Adrenal gland (tissue), 12 donors: ENCODE data around the gene ASB10. TPM values are rescaled to one million over a fixed set of nuclear protein-coding genes. Genes with fewer than 3 reads are reported as not detected.

ENCODE experiments used
- DNase-seq, 7 donors: peaks; one replicate each; pipeline ENCODE4 v3.0.0-alpha.2; 2019 to 2020
- H3K27ac ChIP-seq, 5 donors: fragments of 200-600 bp; sonication (generic) in 4 of 5; 1 replicate in 3 of 5; 2 replicates in 2 of 5; pipeline versions ENCODE4 v1.5.1 to v1.8.0; 2016 to 2020; ENCODE audit warnings: mild to moderate bottlenecking in 1 of 5
- H3K27me3 ChIP-seq: fragments of 200-600 bp; 2 replicates; pipeline ENCODE4 v1.8.0; 2021
- H3K36me3 ChIP-seq, 2 donors: fragments of 200-600 bp; replicated peaks in 1 of 2; 1 replicate in 1 of 2; 2 replicates in 1 of 2; pipeline versions ENCODE4 v1.5.1 to v1.8.0; 2018 to 2022
- H3K4me1 ChIP-seq, 2 donors: fragments of 200-600 bp; replicated peaks in 1 of 2; 1 replicate in 1 of 2; 2 replicates in 1 of 2; pipeline versions ENCODE4 v1.5.1 to v1.8.0; 2018 to 2021
- H3K4me3 ChIP-seq, 4 donors: fragments of 200-600 bp; sonication (generic) in 3 of 4; one replicate each; pipeline ENCODE4 v1.5.1; 2016 to 2018
- H3K9me3 ChIP-seq, 3 donors: fragments of 200-600 bp; sonication (generic) in 1 of 3; replicated peaks in 1 of 3; 1 replicate in 2 of 3; 2 replicates in 1 of 3; pipeline versions ENCODE4 v1.5.1 to v1.8.0; 2016 to 2021
- CTCF ChIP-seq, 6 experiments: fragments of 450-650 bp in 4 of 6; fragments of 200-600 bp in 2 of 6; sonication (generic) in 1 of 6; IDR thresholded peaks; 1 replicate in 5 of 6; 2 replicates in 1 of 6; pipeline versions ENCODE4 v1.5.1 to v1.8.0; 2016 to 2021; ENCODE audit warnings: antibody characterized with exemption in 6 of 6, mild to moderate bottlenecking in 2 of 6, moderate library complexity in 1 of 6
- POLR2A ChIP-seq, 2 donors: fragments of 450-650 bp; IDR thresholded peaks; one replicate each; pipeline ENCODE4 v1.6.1; 2017; ENCODE audit warnings: antibody characterized with exemption in 2 of 2, mild to moderate bottlenecking in 2 of 2, moderate library complexity in 1 of 2
- WGBS, 4 donors: extraction: QIAGEN DNeasy Blood & Tissue Kit in 2 of 4; methylation state at CpG; one replicate each; pipeline versions ENCODE4 v1.1.5 to v1.1.7; 2013 to 2017; 5-methylcytosine and 5-hydroxymethylcytosine counted together
- intact Hi-C, 2 donors: fragments of 100-400 bp; cut with DNase I; formaldehyde crosslinking; loops; one replicate each; pipeline versions ENCODE4 v1.14.1 to v1.15.0; 2022 to 2023
- polyA plus RNA-seq, 3 donors: library from polyadenylated mRNA; stranded (reverse); fragments of 200-250 nt in 2 of 3; fragments of 350-450 nt in 1 of 3; fragmentation: Illumina TruSeq in 1 of 3; extraction: RNeasy Lipid Tissue Mini Kit (QIAGEN cat#74804) in 1 of 3; gene quantifications; one replicate each; pipeline ENCODE4 v1.2.3, GENCODE V29; 2013 to 2014
- total RNA-seq, 9 donors: library from RNA; depleted of rRNA in 4 of 9; stranded (reverse); fragments of >200 nt in 4 of 9; fragments of 120-200 nt in 1 of 9; fragmentation: NEBNext Ultra II Directional in 1 of 9; extraction: Animal tissue kit (Norgen Biotek cat#: 25700) in 1 of 9; gene quantifications; one replicate each; pipeline versions ENCODE4 v1.1.0 to v1.2.4, GENCODE V29; 2013 to 2023
- donor health status: healthy with polysubstance abuse.
- donor health status: Bipolar disorder and iron deficiency.
- donor health status: DM: yes; HTN: yes; CAD: no.
- donor health status: DM: no; HTN: no; CAD: no.
- donor health status: DM: no; HTN: no; CAD: no.
- donor health status: DM: yes; HTN: yes; CAD: no.

Gene ASB10
- total and polyA plus RNA-seq, 12 donors = not detected

DNA sequence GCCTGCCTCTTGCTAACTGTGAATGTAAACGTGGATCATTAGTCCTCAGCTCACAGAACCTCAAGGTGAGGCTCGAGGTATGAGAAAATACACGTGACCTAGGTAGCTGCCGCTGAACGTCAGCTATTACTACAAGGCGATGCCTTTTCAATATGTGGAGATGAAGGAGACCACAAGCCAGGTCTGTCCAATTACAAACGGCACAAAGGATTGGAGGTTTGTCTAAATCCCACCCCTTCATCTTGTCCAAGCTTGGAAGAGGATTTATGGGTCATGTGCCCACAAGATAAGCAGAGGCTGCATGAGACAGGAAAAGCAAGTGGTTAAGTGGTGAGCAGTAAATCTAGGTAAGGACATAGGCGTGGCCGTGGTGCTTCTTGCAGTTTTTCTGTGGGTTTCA lies 19.9 kb upstream of the ASB10 start:
- no peak for TF ChIP-seq POLR2A (IDR thresholded peaks at IDR 0.05)
- no peak for TF ChIP-seq CTCF (IDR thresholded peaks at IDR 0.05)
- no peaks in the 10 kb centered on the region for H3K4me1 ChIP-seq
- no peak overlapping the region for H3K4me3 ChIP-seq
- intact Hi-C loops = no loop called here
- no peak for DNase-seq
- H3K27me3 ChIP-seq = no peaks in the 10 kb centered on the region
- no peaks in the 10 kb centered on the region for H3K9me3 ChIP-seq
- H3K36me3 ChIP-seq = no peaks in the 10 kb centered on the region
- H3K27ac ChIP-seq = no peak overlapping the region
- WGBS, 4 donors = 45 to 53% (median 50%) methylated on average over 9 of the region's 9 CpGs

DNA sequence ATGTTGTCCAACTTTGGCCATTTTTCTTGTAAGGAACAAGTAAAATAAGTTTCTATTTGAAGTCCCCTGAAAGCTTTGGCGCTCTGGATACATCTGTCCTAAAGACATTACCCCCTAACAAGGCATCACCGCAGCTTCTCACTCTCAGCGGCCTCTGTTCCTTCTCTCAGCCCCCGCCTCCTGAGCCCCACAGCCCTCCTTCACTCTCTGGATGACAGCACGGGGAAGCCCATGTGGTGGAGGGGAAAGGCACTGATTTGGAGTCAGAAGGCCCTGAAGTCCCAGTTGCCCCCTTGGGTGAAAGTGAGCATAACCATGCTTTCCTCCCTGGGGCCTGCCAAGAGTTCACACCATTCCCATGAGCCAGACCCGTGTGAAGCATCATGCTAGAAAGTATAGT lies 18.7 kb upstream of the ASB10 start:
- H3K27me3 ChIP-seq = no peaks in the 10 kb centered on the region
- no peaks in the 10 kb centered on the region for H3K36me3 ChIP-seq
- whole genome bisulfite sequencing, 4 donors = 70 to 84% (median 74%) methylated on average over 5 to 6 of the region's 6 CpGs
- H3K4me1 ChIP-seq = no peaks in the 10 kb centered on the region
- H3K9me3 ChIP-seq = no peaks in the 10 kb centered on the region
- DNase-seq = no peak
- no peak for TF ChIP-seq POLR2A (IDR thresholded peaks at IDR 0.05)
- no peak for TF ChIP-seq CTCF (IDR thresholded peaks at IDR 0.05)
- H3K27ac ChIP-seq = no peak overlapping the region
- H3K4me3 ChIP-seq = no peak overlapping the region
- intact Hi-C loops = no loop called here

- Histone ChIP-seq H3K27me3 (no peaks in the 10 kb centered on the region), H3K36me3 (no peaks in the 10 kb centered on the region), H3K9me3 (no peaks in the 10 kb centered on the region), H3K4me1 (no peaks in the 10 kb centered on the region), H3K4me3 (no peak overlapping the region), H3K27ac (no peak overlapping the region)
- DNase-seq = no peak
- WGBS, 4 donors = 63 to 83% (median 73%) methylated on average over 19 to 48 of the region's 48 CpGs
- TF ChIP-seq CTCF (IDR thresholded peaks at IDR 0.05) (peak in 1 of 6 experiments; percentile 3), POLR2A (IDR thresholded peaks at IDR 0.05) (no peak)
- intact Hi-C loops = no loop called here
These were observed 17.5 kb upstream of the ASB10 start for GRCh38 chr7:151204383-151205032.

DNA sequence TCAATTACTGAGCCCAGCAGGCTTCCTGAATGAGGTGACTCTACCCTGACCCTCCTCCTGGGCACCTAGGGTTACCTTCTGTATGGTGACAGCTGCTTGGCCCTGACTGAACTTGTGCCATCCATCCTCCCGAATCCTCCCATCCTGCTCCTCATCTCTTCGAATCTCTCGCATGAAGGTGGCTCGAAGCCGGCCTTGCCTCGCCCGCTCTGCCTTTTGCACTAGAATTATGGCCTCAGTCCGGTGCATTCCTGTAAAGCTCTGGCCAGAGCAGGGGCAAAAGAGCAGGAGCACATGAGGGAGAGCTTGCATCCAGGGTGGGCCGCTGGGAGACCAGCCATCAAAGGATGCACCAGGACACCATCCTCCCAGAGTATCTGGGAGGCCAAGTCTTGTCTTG lies 15.8 kb upstream of the ASB10 start:
- DNase-seq = no peak

More for the DNA sequence above, 15.8 kb upstream of the ASB10 start:
- Histone ChIP-seq H3K9me3 (no peaks in the 10 kb centered on the region), H3K4me1 (no peaks in the 10 kb centered on the region), H3K27me3 (no peaks in the 10 kb centered on the region), H3K27ac (no peak overlapping the region), H3K4me3 (no peak overlapping the region), H3K36me3 (no peaks in the 10 kb centered on the region)
- TF ChIP-seq POLR2A (IDR thresholded peaks at IDR 0.05) (no peak), CTCF (IDR thresholded peaks at IDR 0.05) (no peak)
- intact Hi-C loops = no loop called here
- 86 to 94% (median 89%) methylated on average over 7 to 9 of the region's 9 CpGs for WGBS, 4 donors
